Hepatocyte (in vitro differentiated cells): ENCODE results near the gene BOK. TPM values are rescaled to one million over a fixed set of nuclear protein-coding genes. Genes with fewer than 3 reads are reported as not detected.

ENCODE experiments used
- DNase-seq: peaks from one replicate; pipeline ENCODE4 v3.0.0-alpha.2; 2016; ENCODE audit warnings: low spot score
- H2AFZ ChIP-seq: fragments of 200-600 bp; sonication (generic); 2 replicates; pipeline ENCODE4 v1.6.0; 2016; ENCODE audit warnings: antibody characterized with exemption, mild to moderate bottlenecking
- H3K27ac ChIP-seq: fragments of 200-600 bp; sonication (generic); 2 replicates; pipeline ENCODE4 v1.5.1; 2016; ENCODE audit warnings: mild to moderate bottlenecking
- H3K27me3 ChIP-seq: fragments of 200-600 bp; sonication (generic); 2 replicates; pipeline ENCODE4 v1.6.1; 2016
- H3K36me3 ChIP-seq: fragments of 200-600 bp; sonication (generic); replicated peaks from 2 replicates; pipeline ENCODE4 v1.5.1; 2016; ENCODE audit warnings: low read depth; ENCODE audit not compliant: insufficient read depth
- H3K4me1 ChIP-seq: fragments of 200-600 bp; sonication (generic); 2 replicates; pipeline ENCODE4 v1.5.1; 2016; ENCODE audit warnings: mild to moderate bottlenecking, moderate library complexity; ENCODE audit not compliant: insufficient read depth
- H3K4me2 ChIP-seq: fragments of 200-600 bp; sonication (generic); 2 replicates; pipeline ENCODE4 v1.6.0; 2016
- H3K4me3 ChIP-seq: fragments of 200-600 bp; sonication (generic); 2 replicates; pipeline ENCODE4 v1.5.1; 2016; ENCODE audit warnings: mild to moderate bottlenecking
- H3K79me2 ChIP-seq: fragments of 200-600 bp; sonication (generic); 2 replicates; pipeline ENCODE4 v1.6.0; 2017; ENCODE audit warnings: mild to moderate bottlenecking
- H3K9me2 ChIP-seq: fragments of 200-600 bp; sonication (generic); replicated peaks from 2 replicates; pipeline ENCODE4 v1.6.0; 2017; ENCODE audit warnings: mild to moderate bottlenecking; ENCODE audit not compliant: insufficient read depth
- H3K9me3 ChIP-seq: fragments of 200-600 bp; sonication (generic); 2 replicates; pipeline ENCODE4 v1.5.1; 2016; ENCODE audit warnings: low read depth, mild to moderate bottlenecking
- H4K20me1 ChIP-seq: fragments of 200-600 bp; sonication (generic); 2 replicates; pipeline ENCODE4 v1.6.0; 2016; ENCODE audit warnings: mild to moderate bottlenecking; ENCODE audit not compliant: insufficient read depth, poor library complexity, severe bottlenecking
- CTCF ChIP-seq: fragments of 200-600 bp; sonication (generic); IDR thresholded peaks from 2 replicates; pipeline ENCODE4 v1.5.1; 2016; ENCODE audit warnings: antibody characterized with exemption, mild to moderate bottlenecking; ENCODE audit not compliant: poor library complexity
- EZH2 ChIP-seq: fragments of 200-600 bp; sonication (generic); IDR thresholded peaks from 2 replicates; pipeline ENCODE4 v1.6.1; 2016; ENCODE audit warnings: antibody characterized with exemption, mild to moderate bottlenecking, borderline replicate concordance
- EZH2phosphoT487 ChIP-seq: fragments of 200-600 bp; sonication (generic); IDR thresholded peaks from one replicate; pipeline ENCODE4 v1.6.1; 2018; ENCODE audit warnings: antibody characterized with exemption, mild to moderate bottlenecking, low read depth, moderate library complexity; ENCODE audit not compliant: unreplicated experiment, severe bottlenecking
- WGBS: methylation state at CpG from one replicate; pipeline ENCODE4 v1.1.6; 2016; ENCODE audit warnings: low lambda C conversion rate; ENCODE audit errors: missing lambda C conversion rate; 5-methylcytosine and 5-hydroxymethylcytosine counted together
- polyA plus RNA-seq: library from polyadenylated mRNA; unstranded; fragments of >200 nt; fragmentation: Nextera tagmentation; extraction: Ambion mirVana; gene quantifications from 2 replicates; pipeline ENCODE4 v1.2.1, GENCODE V29; 2016
- total RNA-seq: library from RNA; depleted of rRNA; stranded (reverse); fragments of >200 nt; gene quantifications from 2 replicates; pipeline ENCODE4 v1.2.3, GENCODE V29; 2014

Gene BOK
- total and polyA plus RNA-seq, 2 experiments from 2014 or later = 24.2 to 26.5 TPM

GRCh38 chr2:241555711-241556110 is 2.8 kb upstream of the BOK start:
- Histone ChIP-seq H3K4me3 (no peak overlapping the region), H3K79me2 (peaks cover 11% of the 10 kb centered on the region), H3K4me1 (peaks cover 26% of the 10 kb centered on the region), H4K20me1 (no peaks in the 10 kb centered on the region), H3K36me3 (no peaks in the 10 kb centered on the region), H2AFZ (no peak overlapping the region), H3K9me3 (peaks cover 3% of the 10 kb centered on the region), H3K27me3 (no peaks in the 10 kb centered on the region), H3K27ac (no peak overlapping the region), H3K4me2 (no peak overlapping the region), H3K9me2 (no peaks in the 10 kb centered on the region)
- DNase-seq = no peak
- TF ChIP-seq EZH2 (no peak), EZH2phosphoT487 (no peak), CTCF (no peak)
- WGBS = 66% methylated on average over 3 of the region's 3 CpGs

- no peak overlapping the region for H3K4me2 ChIP-seq
- no peaks in the 10 kb centered on the region for H3K9me2 ChIP-seq
- H3K27ac ChIP-seq = no peak overlapping the region
- TF ChIP-seq EZH2phosphoT487 = no peak
- TF ChIP-seq CTCF = no peak
- no peak for TF ChIP-seq EZH2
- H3K4me3 ChIP-seq = no peak overlapping the region
- H3K4me1 ChIP-seq = peaks cover 22% of the 10 kb centered on the region
- DNase-seq = no peak
- no peak overlapping the region for H2AFZ ChIP-seq
- peaks cover 3% of the 10 kb centered on the region for H3K9me3 ChIP-seq
- no peaks in the 10 kb centered on the region for H3K36me3 ChIP-seq
- H3K79me2 ChIP-seq = peaks cover 14% of the 10 kb centered on the region
- no peaks in the 10 kb centered on the region for H3K27me3 ChIP-seq
- H4K20me1 ChIP-seq = no peaks in the 10 kb centered on the region
Measured at GRCh38 chr2:241556746-241557145, 1.8 kb upstream of the BOK start.

- 7% methylated on average over 68 of the region's 78 CpGs for WGBS
- H3K27ac ChIP-seq = peak overlapping the region; percentile 28
- H2AFZ ChIP-seq = peak overlapping the region; percentile 88
- H3K4me3 ChIP-seq = peak overlapping the region; percentile 92
- H4K20me1 ChIP-seq = no peaks in the 10 kb centered on the region
- H3K4me2 ChIP-seq = peak overlapping the region; percentile 95
- no peaks in the 10 kb centered on the region for H3K9me2 ChIP-seq
- TF ChIP-seq CTCF = no peak
- no peak for TF ChIP-seq EZH2phosphoT487
- no peak for TF ChIP-seq EZH2
- DNase-seq = peak; percentile 45
- peaks cover 39% of the 10 kb centered on the region for H3K4me1 ChIP-seq
- H3K79me2 ChIP-seq = peaks cover 23% of the 10 kb centered on the region
- peaks cover 3% of the 10 kb centered on the region for H3K9me3 ChIP-seq
- H3K27me3 ChIP-seq = no peaks in the 10 kb centered on the region
- no peaks in the 10 kb centered on the region for H3K36me3 ChIP-seq
Measured at GRCh38 chr2:241559323-241560161, 997 bp downstream of the BOK start.
